Activated CD4-positive, alpha-beta T cell treated with anti-CD3 and anti-CD28 coated beads, Interleukin-2, amount 50 U/mL, for 24 hours (primary cell): ENCODE data around the gene DCXR.

ENCODE experiments used
- DNase-seq, 2 donors: peaks; one replicate each; pipeline ENCODE4 v3.0.0-alpha.2; 2020; ENCODE audit warnings: low read depth in 1 of 2, low spot score in 1 of 2

DCXR gene

DNA sequence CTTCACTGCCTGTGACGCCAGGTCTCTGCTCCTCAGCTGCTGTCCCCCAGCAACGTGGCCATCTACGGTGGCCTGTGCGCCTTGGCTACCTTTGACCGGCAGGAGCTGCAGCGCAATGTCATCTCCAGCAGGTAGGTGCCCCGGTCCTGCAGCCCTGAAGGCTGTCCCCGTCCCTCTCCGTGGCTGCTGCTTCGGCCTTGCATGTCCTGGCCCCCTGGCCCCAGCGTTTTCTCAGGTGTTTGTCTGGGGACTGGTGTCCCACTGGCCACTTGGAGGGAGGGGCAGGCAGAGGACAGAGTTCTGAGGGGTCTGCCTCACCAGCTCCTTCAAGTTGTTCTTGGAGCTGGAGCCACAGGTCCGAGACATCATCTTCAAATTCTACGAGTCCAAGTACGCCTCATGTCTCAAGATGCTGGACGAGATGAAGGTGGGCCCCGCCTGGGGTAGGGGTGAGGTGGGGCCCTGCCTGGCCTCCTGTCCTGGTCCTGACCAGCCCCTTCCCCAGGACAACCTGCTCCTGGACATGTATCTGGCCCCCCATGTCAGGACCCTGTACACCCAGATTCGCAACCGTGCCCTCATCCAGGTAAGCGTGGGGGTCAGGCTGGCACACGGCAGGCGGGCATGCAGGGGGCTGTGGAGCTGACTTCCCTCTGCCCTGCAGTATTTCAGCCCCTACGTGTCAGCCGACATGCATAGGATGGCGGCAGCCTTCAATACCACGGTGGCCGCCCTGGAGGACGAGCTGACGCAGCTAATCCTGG is 18.6 kb upstream of the DCXR start:
- no peak for DNase-seq

DNA sequence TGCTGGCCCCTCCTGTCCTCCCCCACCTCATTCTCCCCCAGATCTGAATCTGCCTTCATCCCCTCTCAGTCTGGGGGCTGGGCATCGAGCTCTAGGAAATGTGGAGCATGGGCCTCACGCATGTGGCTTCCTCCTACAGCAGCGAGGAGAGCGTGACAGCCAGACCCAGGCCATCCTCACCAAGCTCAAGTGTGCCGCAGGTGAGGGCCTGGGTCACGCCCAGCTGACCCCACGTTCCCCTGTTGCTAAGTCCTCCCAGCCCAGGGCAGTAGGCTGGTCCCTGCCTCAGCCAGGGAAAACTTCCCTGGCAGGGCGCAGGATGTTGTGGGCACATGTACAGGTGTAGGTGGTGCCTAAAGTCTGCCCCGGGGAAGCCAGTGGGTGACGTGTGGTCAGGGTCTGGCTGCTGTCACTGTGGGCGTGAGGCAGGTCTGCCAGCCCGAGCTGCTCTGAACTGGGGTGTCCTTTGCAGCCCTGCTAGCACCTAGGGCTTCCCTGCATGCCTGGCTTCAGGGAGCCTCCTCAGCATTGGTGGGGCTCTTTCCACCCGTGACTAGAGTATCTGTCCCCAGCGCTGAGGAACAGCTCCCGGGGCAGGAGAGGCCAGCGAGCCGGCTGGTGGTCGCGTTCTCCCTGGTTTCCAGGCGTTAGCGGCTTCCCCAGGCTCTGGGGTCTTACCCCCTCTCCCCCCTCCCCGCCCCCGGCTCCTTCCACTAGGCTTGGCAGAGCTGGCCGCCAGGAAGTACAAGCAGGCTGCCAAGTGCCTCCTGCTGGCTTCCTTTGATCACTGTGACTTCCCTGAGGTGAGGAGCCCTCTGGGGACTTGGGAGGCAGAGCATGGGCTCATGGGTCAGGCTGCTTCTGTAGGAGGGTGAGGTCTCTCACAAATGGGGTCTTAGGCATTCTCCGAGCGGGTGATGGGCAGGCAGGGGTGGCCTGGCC is 17.8 kb upstream of the DCXR start:
- DNase-seq = no peak

DNA sequence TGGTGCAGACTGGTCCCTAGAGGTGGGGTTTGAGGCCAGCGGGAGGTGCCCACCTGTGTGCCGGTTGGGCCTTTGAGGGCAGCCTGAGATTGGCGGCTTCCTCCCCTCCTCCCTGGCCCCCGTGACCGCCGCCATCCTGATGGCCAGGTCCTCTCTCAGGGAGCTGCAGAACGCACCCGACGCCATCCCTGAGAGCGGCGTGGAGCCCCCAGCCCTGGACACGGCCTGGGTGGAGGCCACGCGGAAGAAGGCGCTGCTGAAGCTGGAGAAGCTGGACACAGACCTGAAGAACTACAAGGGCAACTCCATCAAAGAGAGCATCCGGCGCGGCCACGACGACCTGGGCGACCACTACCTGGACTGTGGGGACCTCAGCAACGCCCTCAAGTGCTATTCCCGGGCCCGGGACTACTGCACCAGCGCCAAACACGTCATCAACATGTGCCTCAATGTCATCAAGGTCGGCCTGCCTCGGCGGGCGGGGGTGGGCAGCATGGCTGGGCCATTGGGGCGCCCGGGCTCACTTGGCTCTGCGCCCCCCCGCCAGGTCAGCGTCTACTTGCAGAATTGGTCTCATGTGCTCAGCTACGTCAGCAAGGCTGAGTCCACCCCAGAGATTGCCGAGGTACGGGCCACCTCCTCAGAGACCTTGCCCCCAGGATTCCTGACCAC is 17.0 kb upstream of the DCXR start:
- no peak for DNase-seq

DNA sequence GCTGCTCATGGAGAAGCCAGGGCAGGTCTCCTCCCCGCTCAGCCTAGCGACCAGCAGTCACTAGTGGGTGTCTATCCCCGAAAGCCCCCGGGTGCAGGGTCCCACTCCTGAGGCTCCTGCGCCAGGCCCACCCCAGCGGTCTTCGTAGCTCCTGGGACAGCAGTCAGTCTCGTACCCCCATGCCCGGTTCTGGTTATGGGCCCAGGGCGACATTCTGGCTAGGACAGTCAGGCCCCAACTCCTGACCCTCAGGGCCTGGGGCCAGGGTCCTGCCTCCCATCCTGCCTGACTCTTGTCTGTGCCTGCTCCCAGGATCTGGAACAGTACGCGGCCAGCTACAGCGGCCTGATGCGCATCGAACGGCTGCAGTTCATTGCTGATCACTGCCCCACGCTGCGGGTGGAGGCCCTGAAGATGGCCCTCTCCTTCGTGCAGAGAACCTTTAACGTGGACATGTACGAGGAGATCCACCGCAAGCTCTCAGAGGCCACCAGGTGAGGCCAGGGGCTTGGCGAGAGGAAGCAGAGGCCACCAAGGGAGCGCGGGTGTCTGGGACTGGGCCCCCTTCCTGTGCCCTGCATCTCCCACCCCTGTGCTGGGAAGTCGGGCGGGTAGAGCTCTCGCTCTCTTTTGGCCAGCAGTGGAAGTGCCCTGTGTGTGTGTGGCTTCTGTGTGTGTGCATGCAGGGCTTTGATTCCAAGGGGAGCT is 16.2 kb upstream of the DCXR start:
- no peak for DNase-seq

DNA sequence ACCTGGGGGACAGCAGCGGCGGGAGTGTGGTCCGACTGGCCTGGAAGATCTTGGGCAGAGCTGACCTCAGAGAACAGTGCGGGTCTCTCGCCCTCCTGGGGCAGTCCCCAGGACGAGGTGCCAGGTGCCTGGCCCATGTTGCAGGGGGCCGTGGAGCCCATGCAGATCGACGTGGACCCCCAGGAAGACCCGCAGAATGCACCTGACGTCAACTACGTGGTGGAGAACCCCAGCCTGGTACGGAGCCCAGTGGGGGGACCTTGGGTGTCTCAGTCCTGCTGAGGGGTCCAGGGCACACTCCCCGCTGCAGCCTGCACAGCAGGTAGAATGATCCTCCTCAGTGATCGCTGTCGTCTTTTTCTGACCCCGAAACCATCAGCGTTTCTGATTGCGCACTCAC is 15.6 kb upstream of the DCXR start:
- no peak for DNase-seq

DNA sequence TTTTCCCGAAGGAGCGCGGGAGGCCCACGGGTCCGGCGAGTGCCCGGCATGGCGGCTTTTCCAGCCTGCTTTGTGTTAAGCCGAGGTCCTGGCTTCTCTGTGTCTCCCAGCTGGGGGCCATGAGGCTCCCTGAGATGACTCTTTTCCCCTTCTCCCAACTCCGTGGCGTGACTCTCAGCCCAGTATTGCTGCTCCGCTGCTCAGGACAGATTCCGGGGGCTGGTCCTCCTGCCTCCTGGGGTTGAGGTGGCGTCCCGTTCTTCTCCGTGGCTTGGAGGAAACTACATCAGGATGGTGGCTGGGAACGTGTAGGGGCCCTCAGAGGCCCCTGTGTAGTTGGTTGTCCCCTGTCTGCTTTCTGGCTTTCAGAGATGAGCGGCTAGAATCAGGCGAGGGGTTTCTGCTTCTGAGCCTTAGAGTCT is 15.2 kb upstream of the DCXR start:
- DNase-seq = no peak

DNA sequence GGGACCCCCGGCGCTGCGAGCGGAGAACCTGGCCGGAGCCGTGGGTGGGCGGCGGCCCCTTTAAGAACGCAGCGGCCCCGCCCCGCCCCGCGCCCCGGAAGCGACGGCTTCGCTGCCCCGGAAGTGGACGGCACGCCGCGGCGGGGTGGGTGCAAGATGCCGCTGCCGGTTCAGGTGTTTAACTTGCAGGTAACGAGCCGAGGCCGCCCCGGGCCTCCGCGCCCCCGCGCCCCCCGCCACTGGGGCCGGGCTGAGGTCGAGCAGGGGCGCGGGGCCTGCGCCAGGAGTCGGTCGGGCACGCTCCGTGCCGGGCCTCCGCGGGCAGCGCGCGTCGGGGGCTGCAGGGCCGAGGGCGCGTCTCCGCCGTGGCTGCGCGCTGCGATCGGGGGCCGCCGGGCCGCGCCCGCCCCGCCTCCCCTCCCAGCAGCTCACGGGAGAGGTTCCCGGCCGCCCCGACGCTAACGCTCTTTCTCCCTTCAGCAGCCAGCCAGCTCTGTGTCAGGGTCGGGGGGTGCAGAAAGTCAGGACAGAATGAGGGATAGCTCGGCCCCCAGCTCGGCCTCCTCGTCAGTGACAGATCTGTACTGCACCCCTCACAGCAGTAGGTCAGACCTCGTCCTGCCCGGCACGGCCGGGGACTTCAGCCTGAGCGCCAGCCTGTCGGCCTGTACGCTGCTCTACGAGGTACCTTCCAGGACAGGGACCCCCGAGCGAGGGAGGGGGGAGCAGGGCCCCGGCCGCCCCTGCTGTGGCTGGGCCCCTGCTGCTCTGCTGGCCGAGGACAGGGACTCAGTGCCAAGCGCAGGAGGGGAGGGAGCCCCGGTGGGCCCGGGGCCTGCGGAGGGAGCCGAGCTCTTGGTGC is 14.5 kb upstream of the DCXR start, which contains the start of the genes GPS1 and RFNG:
TSS of gene GPS1 (plus strand) at position 123 of the 862 bp plus-strand sequence. CDS start at position 157, 34 bp downstream.
TSS of gene RFNG (minus strand) at position 36 of the 862 bp plus-strand sequence. CDS start 45 bp downstream, outside the sequence.
- DNase-seq = peak; percentile 70 to 80

DNA sequence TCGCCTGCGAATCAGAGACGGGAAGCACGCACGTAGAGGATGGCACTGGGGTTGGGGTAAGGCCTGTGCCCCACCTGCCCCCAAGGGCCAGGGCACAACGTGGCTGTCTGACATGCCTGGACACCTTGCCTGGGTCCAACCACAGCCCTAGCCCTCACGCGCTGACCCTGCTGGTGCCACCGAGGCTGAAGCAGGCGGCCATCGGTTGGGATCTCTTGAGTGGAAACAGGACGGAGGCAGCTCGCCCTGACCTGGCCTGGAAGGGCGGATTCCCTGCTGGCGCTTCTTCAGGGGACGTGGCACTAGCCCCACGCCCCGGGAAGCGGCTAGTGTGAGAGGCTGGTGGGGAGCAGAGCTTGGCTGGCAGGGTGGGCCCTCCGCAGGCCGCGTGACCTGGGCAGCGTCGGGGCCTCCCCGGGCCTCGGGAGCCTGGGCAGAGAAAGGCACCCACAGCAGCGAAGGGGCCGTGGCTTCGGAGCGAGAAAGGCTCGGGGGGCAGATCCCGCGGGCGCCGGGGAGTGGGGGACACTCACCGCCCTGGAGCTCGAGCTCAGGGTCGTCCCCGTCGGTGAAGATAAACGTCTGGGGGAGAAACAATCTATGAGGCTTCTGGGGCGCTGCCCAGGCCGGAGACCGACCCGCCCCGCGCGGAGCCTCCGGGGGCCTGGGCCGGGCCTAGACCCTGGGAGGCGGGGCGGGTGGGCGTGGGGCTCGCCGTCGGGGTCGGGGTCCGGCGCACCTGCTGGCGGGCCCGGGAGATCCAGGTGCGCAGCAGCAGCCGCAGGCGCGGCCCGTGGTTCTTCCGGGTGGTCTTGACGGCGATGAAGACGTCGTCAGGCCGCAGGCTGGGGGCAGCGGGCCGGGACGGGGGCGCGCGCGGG is 13.5 kb upstream of the DCXR start:
- DNase-seq = no peak

DNA sequence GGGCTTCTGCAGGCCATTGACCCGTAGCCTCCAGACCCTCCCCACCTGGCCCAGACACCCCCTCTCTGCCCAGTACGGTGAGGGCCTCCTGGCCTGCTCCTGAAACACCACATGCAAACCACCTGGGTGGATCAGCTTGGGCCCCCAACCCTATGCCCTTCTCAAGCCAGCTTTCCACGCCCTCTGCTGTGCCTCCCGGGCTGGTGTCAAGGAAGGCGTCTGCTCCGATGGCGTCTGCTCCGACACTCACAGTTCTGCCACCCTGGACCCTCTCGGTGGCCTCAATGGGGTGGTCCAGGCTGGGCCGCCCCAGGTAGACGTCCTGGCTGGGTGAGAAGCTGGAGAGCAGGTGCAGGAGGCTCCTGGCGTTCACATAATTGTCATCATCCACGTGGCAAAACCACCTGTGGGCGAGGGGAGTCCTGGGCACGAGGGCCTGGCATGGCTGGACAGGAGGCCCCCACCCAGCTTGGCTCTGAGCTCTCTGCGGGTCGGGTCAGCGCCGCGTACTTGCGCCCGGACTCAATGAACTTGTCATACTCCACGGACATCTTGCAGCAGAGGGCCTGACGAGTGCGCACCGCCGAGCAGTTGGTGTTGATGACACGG is 12.8 kb upstream of the DCXR start:
- no peak for DNase-seq

DNA sequence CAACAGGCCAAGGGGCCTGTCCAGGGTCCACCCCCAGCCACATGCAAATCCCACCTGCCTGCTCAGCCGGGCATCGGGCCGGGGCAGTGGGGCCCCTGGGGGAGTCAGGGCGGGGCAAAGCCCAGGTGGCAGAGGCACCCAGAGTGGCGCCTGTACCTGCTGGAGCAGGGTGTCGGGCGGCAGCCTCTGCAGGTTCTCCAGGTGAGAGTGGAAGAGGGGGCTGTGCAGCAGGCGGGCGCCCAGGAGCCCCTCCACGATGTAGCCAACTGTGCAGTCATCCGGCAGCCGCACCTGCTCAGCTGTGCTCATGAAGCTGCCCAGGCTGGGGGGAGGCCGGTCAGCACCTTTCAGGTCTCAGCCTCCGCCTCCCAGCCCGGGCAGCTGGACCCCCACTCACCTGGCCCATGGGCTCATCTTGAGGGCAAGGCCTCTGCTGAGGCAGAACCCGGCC is 12.0 kb upstream of the DCXR start:
- DNase-seq = no peak

DNA sequence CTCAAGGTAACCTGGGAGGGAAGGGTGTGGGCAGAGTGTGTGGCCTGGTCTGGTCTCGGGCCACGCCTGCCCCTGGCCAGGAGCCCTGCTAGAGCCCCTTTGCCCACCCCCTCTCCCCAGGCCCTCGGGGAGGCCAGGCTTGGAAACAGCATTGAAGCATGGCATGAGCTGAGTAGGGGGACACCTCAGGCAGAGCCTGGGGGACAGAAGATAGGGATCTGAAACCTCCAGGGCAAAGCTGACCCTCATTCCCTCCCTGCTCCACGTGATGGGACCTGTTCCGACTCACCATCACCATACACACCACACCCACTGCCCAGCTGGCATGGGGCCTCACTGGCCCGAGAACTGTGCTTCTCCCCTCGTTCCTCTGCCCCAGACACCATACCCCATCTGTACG is 11.6 kb upstream of the DCXR start:
- no peak for DNase-seq

DNA sequence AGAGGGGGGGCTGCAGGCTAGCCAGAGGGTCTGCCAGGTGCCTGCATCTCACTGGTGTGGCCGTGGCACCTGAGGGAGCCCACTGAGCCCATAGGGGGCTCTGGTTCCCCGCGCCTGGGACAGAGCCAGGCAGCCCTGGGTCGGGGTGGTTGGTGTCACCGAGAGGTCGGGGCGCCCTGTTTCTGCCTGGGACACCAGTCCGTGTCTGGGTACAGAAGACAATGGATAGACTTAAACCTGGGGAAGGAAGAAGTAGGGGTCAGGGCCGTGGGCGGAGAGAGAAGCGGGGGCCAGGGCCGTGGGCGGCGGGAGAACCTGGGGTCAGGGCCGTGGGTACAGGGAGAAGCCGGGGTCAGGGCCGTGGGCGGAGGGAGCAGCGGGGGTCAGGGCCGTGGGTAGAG is 11.1 kb upstream of the DCXR start:
- no peak for DNase-seq

DNA sequence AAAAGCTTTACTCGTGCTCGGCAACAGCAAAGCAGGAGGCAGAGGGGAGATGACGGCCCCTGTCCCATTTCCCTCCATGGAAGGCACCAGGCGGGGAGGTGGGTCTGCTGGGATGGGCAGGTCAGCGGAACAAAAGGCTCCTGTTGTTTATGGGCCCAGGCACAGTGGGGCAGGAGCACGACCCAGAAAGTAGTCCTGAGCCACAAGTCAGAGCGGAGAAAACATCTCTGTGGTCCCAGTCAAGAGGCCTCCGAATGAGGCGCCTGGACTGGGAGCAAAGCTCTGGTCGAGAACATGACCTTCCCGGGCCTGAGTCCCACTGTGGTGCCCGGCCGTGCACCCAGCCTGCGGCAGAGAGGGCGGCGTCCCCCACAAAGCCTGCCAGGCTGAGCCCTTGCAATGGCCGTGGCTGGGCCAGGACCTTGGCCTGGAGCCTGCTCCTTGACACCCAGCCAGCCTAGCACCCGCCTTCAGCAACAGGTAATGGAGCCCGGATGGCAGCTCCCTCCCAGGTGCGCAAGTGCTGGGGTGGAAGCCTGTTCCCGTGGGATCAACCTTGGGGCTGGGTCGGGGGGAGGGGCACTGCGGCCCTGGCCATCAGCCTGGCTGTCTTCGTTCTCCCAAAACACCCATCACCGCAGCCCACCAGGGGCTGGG is 10.5 kb upstream of the DCXR start:
- no peak for DNase-seq

DNA sequence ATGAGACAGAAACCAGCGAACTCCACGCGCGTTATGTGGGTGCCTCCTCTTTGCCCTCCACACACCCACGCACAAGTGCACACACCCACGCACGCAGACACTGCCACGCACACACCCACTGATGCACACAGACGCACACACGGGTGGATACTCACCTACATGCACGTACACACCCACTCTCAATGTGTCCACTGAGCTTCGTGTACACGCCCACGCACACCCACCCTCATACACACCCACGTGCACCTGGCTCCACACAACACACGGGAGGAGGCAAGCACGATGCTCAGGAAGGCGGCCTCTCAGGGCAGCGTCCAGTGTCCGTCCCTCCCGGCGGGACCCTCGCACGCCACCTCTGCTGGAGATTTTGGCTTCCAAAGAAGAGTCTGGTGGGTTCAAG is 9.9 kb upstream of the DCXR start:
- DNase-seq = no peak

DNA sequence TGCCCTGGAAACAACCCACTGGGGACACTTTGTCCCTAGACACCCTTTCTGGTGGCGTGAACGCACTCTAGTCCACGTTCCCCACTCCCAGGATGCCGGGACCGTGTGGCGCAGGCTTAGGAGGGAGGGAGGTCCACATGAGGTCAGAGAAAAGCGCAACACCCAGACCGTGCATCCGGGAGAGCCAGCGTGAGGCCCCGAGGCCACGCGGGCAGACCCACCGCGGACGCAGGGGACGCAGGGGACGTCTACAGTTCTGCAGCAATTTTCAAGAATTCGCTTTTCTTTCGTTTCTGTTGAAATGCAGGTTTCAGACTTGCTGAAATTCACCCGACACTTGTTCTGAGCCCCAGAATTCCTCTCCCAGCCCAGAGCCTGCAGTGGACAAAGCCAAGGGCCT is 9.4 kb upstream of the DCXR start:
- DNase-seq = no peak

DNA sequence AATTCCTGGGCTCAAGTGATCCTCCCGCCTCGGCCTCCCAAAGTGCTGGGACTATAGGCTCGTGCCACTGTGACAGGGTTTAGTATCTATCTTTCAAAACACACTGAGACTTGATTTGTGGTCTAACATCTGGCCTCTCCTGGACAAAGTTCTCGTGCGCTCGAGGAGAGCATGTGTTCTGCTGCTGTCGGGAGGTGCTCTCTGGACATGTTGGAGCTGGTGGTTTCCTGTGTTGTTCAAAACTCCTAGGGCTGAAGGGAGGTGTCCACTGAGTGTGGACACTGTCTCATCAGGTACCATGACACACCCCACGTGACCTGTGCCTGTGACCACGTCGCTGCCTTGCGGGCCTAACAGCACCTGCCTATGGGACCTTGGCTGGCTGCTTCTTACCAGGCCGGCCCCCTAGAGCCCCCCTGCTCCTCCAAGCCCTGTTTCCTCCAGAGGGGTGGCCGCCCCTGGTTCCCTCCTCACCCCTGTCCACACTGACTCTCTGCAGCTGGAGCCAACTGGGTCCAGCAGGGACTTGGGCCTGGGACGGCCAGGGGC is 8.5 kb upstream of the DCXR start:
- DNase-seq = no peak

DNA sequence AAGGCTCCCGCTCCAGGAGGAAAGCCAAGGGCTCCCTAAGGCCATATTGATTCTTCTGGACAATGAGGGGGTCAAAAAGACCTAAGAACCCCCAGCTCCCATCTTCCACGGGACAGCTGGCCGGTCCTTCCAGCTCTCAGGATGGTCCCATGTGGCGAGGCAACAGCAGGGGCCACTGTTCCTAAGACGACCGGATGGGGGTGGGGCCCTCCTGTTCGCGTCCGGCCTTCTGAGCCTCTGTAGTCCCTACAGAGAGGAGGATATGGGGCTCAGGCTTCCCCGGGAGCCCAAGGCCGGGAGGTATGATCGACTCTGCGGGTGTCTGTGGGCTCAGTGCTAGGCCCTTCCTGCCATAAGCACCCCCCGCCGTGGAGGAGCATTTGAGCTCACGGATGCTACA is 6.0 kb upstream of the DCXR start:
- no peak for DNase-seq

DNA sequence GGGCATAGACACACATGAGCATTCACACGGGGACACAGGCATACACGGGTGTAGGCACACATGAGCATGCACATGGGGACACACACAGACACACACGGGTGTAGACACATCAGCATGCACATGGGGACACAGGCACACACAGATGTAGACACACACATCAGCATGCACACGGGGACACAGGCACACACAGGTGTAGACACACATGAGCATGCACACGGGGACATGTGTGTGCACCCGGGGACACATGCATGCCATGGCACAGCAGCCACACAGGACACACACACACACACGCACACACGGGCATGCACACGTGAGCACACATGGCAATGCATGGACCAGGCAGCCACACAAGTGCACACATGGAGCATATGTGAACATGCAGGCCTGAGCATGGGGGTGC is 5.2 kb upstream of the DCXR start:
- no peak for DNase-seq
